ENCODE measurements around the gene VAMP2. TPM values are rescaled to one million over a fixed set of nuclear protein-coding genes. Genes with fewer than 3 reads are reported as not detected.

VAMP2 gene
- total and polyA plus RNA-seq, 10 of the 15 experiments (the other 5 are each of a cell fraction or from before 2014, with no cell fraction given), result 3.0 to 35.2 (median 25.0) TPM

GRCh38 chr17:8121681-8122421 is 40.9 kb downstream of the VAMP2 start (continued):
- TF ChIP-seq RELA (IDR thresholded peaks at IDR 0.05; ENCODE audit: borderline replicate concordance, partially characterized antibody) (peak; percentile 46), SMC3 (IDR thresholded peaks at IDR 0.05; ENCODE audit: borderline replicate concordance, low read length) (peak; percentile 43; the same call in 1 of the 2 replicates), TCF3 (IDR thresholded peaks at IDR 0.05; ENCODE audit: borderline replicate concordance, insufficient read depth, low read depth, low read length) (peak; percentile 75), SREBF1 (IDR thresholded peaks at IDR 0.05; ENCODE audit: low read length) (no peak), SUZ12 (IDR thresholded peaks at IDR 0.05; ENCODE audit: unreplicated experiment) (no peak), SPI1 (IDR thresholded peaks at IDR 0.05; ENCODE audit: borderline replicate concordance, insufficient read depth, low read depth, low read length) (no peak), ESRRA (IDR thresholded peaks at IDR 0.05; ENCODE audit: low read length) (no peak), SMAD5 (IDR thresholded peaks at IDR 0.05; ENCODE audit: low read depth) (no peak), CHD2 (IDR thresholded peaks at IDR 0.05; ENCODE audit: borderline replicate concordance, low read depth, low read length) (no peak), IKZF1 (conservative IDR thresholded peaks at IDR 0.05) (peak; percentile 80), CHD1 (IDR thresholded peaks at IDR 0.05; ENCODE audit: low read depth, low read length) (no peak), CBX5 (IDR thresholded peaks at IDR 0.05; ENCODE audit: low read depth) (no peak), MAX (IDR thresholded peaks at IDR 0.05; ENCODE audit: low read depth, low read length) (no peak), ZBTB4 (CRISPR knock-in tag; IDR thresholded peaks at IDR 0.05) (no peak), ETV6 (conservative IDR thresholded peaks at IDR 0.05 in 1 of 2, IDR thresholded peaks at IDR 0.05 in 1 of 2; ENCODE audit: borderline replicate concordance in 1 of 2, low read depth in 1 of 2) (no peak), EED (IDR thresholded peaks at IDR 0.05; ENCODE audit: low read depth) (0 out of 2 replicates have a peak, but pooled peaks have one; percentile 48), SUPT20H (IDR thresholded peaks at IDR 0.05; ENCODE audit: borderline replicate concordance, control insufficient read depth, low read depth, low read length) (no peak), HDAC2 (IDR thresholded peaks at IDR 0.05) (no peak), NKRF (conservative IDR thresholded peaks at IDR 0.05) (peak; percentile 74; the same call in 1 of the 2 replicates), TAF1 (IDR thresholded peaks at IDR 0.05; ENCODE audit: borderline replicate concordance, low read depth, low read length) (no peak), PAX8 (IDR thresholded peaks at IDR 0.05) (no peak)
- TF ChIP-seq, protein P1, sequence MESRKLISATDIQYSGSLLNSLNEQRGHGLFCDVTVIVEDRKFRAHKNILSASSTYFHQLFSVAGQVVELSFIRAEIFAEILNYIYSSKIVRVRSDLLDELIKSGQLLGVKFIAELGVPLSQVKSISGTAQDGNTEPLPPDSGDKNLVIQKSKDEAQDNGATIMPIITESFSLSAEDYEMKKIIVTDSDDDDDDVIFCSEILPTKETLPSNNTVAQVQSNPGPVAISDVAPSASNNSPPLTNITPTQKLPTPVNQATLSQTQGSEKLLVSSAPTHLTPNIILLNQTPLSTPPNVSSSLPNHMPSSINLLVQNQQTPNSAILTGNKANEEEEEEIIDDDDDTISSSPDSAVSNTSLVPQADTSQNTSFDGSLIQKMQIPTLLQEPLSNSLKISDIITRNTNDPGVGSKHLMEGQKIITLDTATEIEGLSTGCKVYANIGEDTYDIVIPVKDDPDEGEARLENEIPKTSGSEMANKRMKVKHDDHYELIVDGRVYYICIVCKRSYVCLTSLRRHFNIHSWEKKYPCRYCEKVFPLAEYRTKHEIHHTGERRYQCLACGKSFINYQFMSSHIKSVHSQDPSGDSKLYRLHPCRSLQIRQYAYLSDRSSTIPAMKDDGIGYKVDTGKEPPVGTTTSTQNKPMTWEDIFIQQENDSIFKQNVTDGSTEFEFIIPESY (IDR thresholded peaks at IDR 0.05), result no peak

Measured in GM12878 (cell line).